HepG2 (cell line): Measurements from ENCODE around the gene TFEB. TPM values are rescaled to one million over a fixed set of nuclear protein-coding genes. Genes with fewer than 3 reads are reported as not detected.

Source experiments
- ATAC-seq: fragments of 200-7000 bp; cut with Tn5 transposase; 3 replicates; pipeline ENCODE4 v1.9.1; 2020; ENCODE audit warnings: mild to moderate bottlenecking, moderate library complexity
- BruUV-seq: library from RNA; stranded (reverse); fragments of 400-500 nt; replicated peaks from 2 replicates; lab custom pipeline; 2021; lab: Mats Ljungman, UMichigan
- CTCF ChIA-PET: fragments of 300-600 bp; formaldehyde crosslinking; extraction: SDS; loops from one replicate; lab custom pipeline; 2021; ENCODE audit warnings: low total read pairs, inconsistent platforms, low intra/inter-chr PET ratio; lab: Yijun Ruan, JAX
- POLR2A ChIA-PET: fragments of 350-600 bp; sonication (Branson Sonifier 250); formaldehyde crosslinking; loops from one replicate; lab custom pipeline; 2020; ENCODE audit warnings: antibody characterized with exemption, inconsistent platforms; lab: Yijun Ruan, JAX
- DNase-seq: peaks from one replicate; pipeline ENCODE4 v3.0.0-alpha.2; 2015; ENCODE audit warnings: low spot score
- FAIRE-seq: peaks from 3 replicates; lab custom pipeline; 2011; peaks lifted over from hg19 to GRCh38; lab: Jason Lieb, UNC
- H2AFZ ChIP-seq: one replicate; pipeline ENCODE4 v1.6.1; 2011; ENCODE audit warnings: low read length, inconsistent platforms
- H3K27ac ChIP-seq: fragments of 300-600 bp; 3 replicates; pipeline ENCODE4 v1.8.0; 2011; ENCODE audit warnings: mixed run types, mild to moderate bottlenecking, mixed read lengths, low read length, inconsistent platforms; ENCODE audit not compliant: insufficient read depth; ENCODE audit errors: extremely low read length
- H3K27me3 ChIP-seq, 2 experiments: fragments of 200-600 bp in 1 of 2; 2 replicates in 1 of 2; 3 replicates in 1 of 2; pipeline versions ENCODE4 v1.6.0 to v1.8.0; 2011; ENCODE audit warnings: low read length in 2 of 2, mild to moderate bottlenecking in 2 of 2, moderate library complexity in 2 of 2, inconsistent platforms in 1 of 2; ENCODE audit not compliant: insufficient read depth in 2 of 2, control insufficient read depth in 1 of 2
- H3K36me3 ChIP-seq, 2 experiments: fragments of 200-600 bp in 1 of 2; replicated peaks in 1 of 2; 2 replicates in 1 of 2; 3 replicates in 1 of 2; pipeline versions ENCODE4 v1.5.1 to v1.8.0; 2011; ENCODE audit warnings: low read length in 2 of 2, inconsistent platforms in 1 of 2; ENCODE audit not compliant: insufficient read depth in 2 of 2, control insufficient read depth in 1 of 2
- H3K4me1 ChIP-seq: 2 replicates; pipeline ENCODE4 v1.5.1; 2012; ENCODE audit warnings: low read length, inconsistent platforms; ENCODE audit not compliant: insufficient read depth
- H3K4me2 ChIP-seq: 2 replicates; pipeline ENCODE4 v1.6.0; 2011; ENCODE audit warnings: low read depth, low read length, inconsistent platforms
- H3K4me3 ChIP-seq, 3 experiments: fragments of 200-600 bp in 1 of 3; sonication (generic), shearing (Covaris generic) in 1 of 3; replicated peaks in 1 of 3; 2 replicates each; pipeline ENCODE4 v1.5.1; 2011 to 2016; ENCODE audit warnings: low read length in 3 of 3, inconsistent platforms in 2 of 3, low read depth in 2 of 3, mild to moderate bottlenecking in 2 of 3, control low read depth in 1 of 3, mixed read lengths in 1 of 3; ENCODE audit not compliant: insufficient read depth in 1 of 3
- H3K79me2 ChIP-seq: one replicate; pipeline ENCODE4 v1.6.1; 2011; ENCODE audit warnings: low read length, inconsistent platforms; ENCODE audit not compliant: insufficient read depth
- H3K9ac ChIP-seq: 2 replicates; pipeline ENCODE4 v1.6.0; 2011; ENCODE audit warnings: mild to moderate bottlenecking, low read depth, low read length, inconsistent platforms; ENCODE audit not compliant: insufficient read depth
- H3K9me3 ChIP-seq: 2 replicates; pipeline ENCODE4 v1.5.1; 2012; ENCODE audit warnings: mild to moderate bottlenecking, low read length
- H4K20me1 ChIP-seq: 2 replicates; pipeline ENCODE4 v1.6.0; 2011; ENCODE audit warnings: inconsistent platforms, mild to moderate bottlenecking, low read length, moderate library complexity; ENCODE audit not compliant: insufficient read depth
- ATF2 ChIP-seq: sonication (generic); formaldehyde crosslinking; IDR thresholded peaks from 2 replicates; pipeline ENCODE4 v1.4.0; 2020; ENCODE audit warnings: missing genetic modification reagents
- ELF4 ChIP-seq: sonication (generic); formaldehyde crosslinking; IDR thresholded peaks from 2 replicates; pipeline ENCODE4 v1.5.0; 2020; ENCODE audit warnings: missing genetic modification reagents, mild to moderate bottlenecking, moderate library complexity, borderline replicate concordance
- KAT2B ChIP-seq: fragments of 150-350 bp; IDR thresholded peaks from 2 replicates; pipeline ENCODE4 v1.6.1; 2014; ENCODE audit warnings: low read depth, low read length, borderline replicate concordance
- MTA1 ChIP-seq: sonication (generic); formaldehyde crosslinking; IDR thresholded peaks from 2 replicates; pipeline ENCODE4 v1.4.0; 2020; ENCODE audit warnings: missing genetic modification reagents, mild to moderate bottlenecking, borderline replicate concordance
- RCOR2 ChIP-seq: IDR thresholded peaks from 2 replicates; pipeline ENCODE4 v1.6.1; 2016; ENCODE audit warnings: missing biosample characterization, missing genetic modification reagents
- TGIF2 ChIP-seq: IDR thresholded peaks from 2 replicates; pipeline ENCODE4 v1.6.1; 2016; ENCODE audit warnings: control low read depth, missing compliant biosample characterization
- ZFAT ChIP-seq: sonication (generic); formaldehyde crosslinking; conservative IDR thresholded peaks from 2 replicates; pipeline ENCODE4 v1.8.1; 2023; ENCODE audit warnings: missing genetic modification reagents, inconsistent platforms
- ZNF10 ChIP-seq: sonication (generic); formaldehyde crosslinking; IDR thresholded peaks from 2 replicates; pipeline ENCODE4 v1.4.0; 2020; ENCODE audit warnings: mild to moderate bottlenecking, low read depth, missing genetic modification reagents, borderline replicate concordance
- ZNF17 ChIP-seq: sonication (generic); formaldehyde crosslinking; IDR thresholded peaks from 2 replicates; pipeline ENCODE4 v1.5.0; 2020; ENCODE audit warnings: mild to moderate bottlenecking, missing genetic modification reagents
- ZNF704 ChIP-seq: sonication (generic); formaldehyde crosslinking; IDR thresholded peaks from 2 replicates; pipeline ENCODE4 v1.8.1; 2023; ENCODE audit warnings: mild to moderate bottlenecking, inconsistent platforms, moderate library complexity, missing genetic modification reagents, borderline replicate concordance
- ZNF768 ChIP-seq: sonication (generic); formaldehyde crosslinking; IDR thresholded peaks from 2 replicates; pipeline ENCODE4 v1.4.0; 2020; ENCODE audit warnings: missing genetic modification reagents
- WGBS: methylation state at CpG from one replicate; pipeline ENCODE4 v1.1.6; 2017; ENCODE audit warnings: low lambda C conversion rate; 5-methylcytosine and 5-hydroxymethylcytosine counted together
- in situ Hi-C: cut with HindIII; loops from 2 replicates; pipeline ENCODE4 v1.10.0; 2017; ENCODE audit warnings: low pct_unique_long_range_greater_than_20kb; ENCODE audit not compliant: extremely low pct_ligation_motif_present
- intact Hi-C: fragments of 100-400 bp; cut with micrococcal nuclease; formaldehyde crosslinking; loops from one replicate; pipeline ENCODE4 v1.10.0; 2022; ENCODE audit not compliant: unreplicated experiment
- polyA plus RNA-seq, 8 experiments: library from polyadenylated mRNA; depleted of rRNA in 3 of 8; stranded (reverse) in 7 of 8; unstranded in 1 of 8; fragments of >200 nt; fragmentation: Illumina TruSeq in 4 of 8; extraction: Trizol in 4 of 8; gene quantifications; 2 replicates each; pipeline versions ENCODE4 v1.2.1 to v1.2.3, GENCODE V29; 2011 to 2016; ENCODE audit warnings: low read depth in 4 of 8, missing spikeins in 1 of 8, mixed read lengths in 1 of 8; ENCODE audit not compliant: insufficient read depth in 1 of 8
- total RNA-seq, 5 experiments: library from RNA; depleted of rRNA; stranded (reverse); fragments of >200 nt; fragmentation: Illumina TruSeq; extraction: Trizol; gene quantifications; 2 replicates each; pipeline ENCODE4 v1.2.3, GENCODE V29; 2016; ENCODE audit warnings: low read depth in 1 of 5
- TF ChIP-seq, protein P1 (sequence below): sonication (generic); formaldehyde crosslinking; IDR thresholded peaks from 2 replicates; pipeline ENCODE4 v1.9.0; 2021; ENCODE audit warnings: missing genetic modification reagents, borderline replicate concordance
- TF ChIP-seq, protein P2 (sequence below): sonication (generic); formaldehyde crosslinking; IDR thresholded peaks from 2 replicates; pipeline ENCODE4 v1.4.0; 2020; ENCODE audit warnings: low read depth, mild to moderate bottlenecking, missing genetic modification reagents
- TF ChIP-seq, protein P3 (sequence below): sonication (generic); formaldehyde crosslinking; IDR thresholded peaks from 2 replicates; pipeline ENCODE4 v1.9.0; 2021; ENCODE audit warnings: missing genetic modification reagents, mild to moderate bottlenecking, borderline replicate concordance

TFEB gene
- total and polyA plus RNA-seq, 2 of the 13 experiments (the other 11 are each of a cell fraction or from before 2014, with no cell fraction given), result 13.3 to 18.7 TPM

DNA sequence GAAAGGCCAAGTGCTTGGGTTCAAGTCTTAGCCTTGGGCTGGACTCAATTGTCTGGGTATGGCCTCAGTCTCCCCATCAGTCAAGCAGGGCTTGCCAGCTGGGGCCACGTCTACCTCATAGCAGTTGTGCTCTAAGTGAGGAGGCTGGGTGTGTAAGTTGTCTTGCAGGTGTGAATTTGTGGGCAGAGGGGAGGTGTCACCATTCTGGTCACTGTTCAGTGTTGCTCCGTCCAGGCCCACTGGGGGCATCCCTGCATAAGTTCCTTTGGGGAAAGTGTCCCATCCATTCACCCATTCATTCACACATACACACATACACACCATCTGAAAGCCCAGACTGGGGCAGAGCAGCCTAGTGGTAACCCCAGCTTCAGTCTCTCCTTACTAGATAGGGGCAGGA, 36.3 kb downstream of the TFEB start:
- Histone ChIP-seq H3K4me1 (no peaks in the 10 kb centered on the region), H3K4me2 (no peak overlapping the region), H3K36me3 (peaks cover 0 to 5% of the 10 kb centered on the region in 2 experiments; a peak in 2 of 5 replicates), H4K20me1 (no peaks in the 10 kb centered on the region), H3K9me3 (no peaks in the 10 kb centered on the region), H3K9ac (no peak overlapping the region), H3K27me3 (no peaks in the 10 kb centered on the region), H3K27ac (no peak overlapping the region), H3K4me3 (no peak overlapping the region), H2AFZ (no peak overlapping the region), H3K79me2 (no peaks in the 10 kb centered on the region)
- ATAC-seq, result no peak
- ChIA-PET CTCF (no interaction called here), POLR2A (no interaction called here)
- 100% methylated on average over 1 of the region's 2 CpGs for WGBS
- TF ChIP-seq ZNF768 (CRISPR knock-in tag) (no peak), RCOR2 (CRISPR knock-in tag) (no peak), ATF2 (CRISPR knock-in tag) (no peak), KAT2B (no peak), ELF4 (CRISPR knock-in tag) (no peak), ZNF10 (CRISPR knock-in tag) (no peak), ZNF17 (no peak), ZNF704 (CRISPR knock-in tag) (no peak), TGIF2 (no peak), MTA1 (CRISPR knock-in tag) (no peak), ZFAT (CRISPR knock-in tag) (no peak)
- TF ChIP-seq, protein P1, sequence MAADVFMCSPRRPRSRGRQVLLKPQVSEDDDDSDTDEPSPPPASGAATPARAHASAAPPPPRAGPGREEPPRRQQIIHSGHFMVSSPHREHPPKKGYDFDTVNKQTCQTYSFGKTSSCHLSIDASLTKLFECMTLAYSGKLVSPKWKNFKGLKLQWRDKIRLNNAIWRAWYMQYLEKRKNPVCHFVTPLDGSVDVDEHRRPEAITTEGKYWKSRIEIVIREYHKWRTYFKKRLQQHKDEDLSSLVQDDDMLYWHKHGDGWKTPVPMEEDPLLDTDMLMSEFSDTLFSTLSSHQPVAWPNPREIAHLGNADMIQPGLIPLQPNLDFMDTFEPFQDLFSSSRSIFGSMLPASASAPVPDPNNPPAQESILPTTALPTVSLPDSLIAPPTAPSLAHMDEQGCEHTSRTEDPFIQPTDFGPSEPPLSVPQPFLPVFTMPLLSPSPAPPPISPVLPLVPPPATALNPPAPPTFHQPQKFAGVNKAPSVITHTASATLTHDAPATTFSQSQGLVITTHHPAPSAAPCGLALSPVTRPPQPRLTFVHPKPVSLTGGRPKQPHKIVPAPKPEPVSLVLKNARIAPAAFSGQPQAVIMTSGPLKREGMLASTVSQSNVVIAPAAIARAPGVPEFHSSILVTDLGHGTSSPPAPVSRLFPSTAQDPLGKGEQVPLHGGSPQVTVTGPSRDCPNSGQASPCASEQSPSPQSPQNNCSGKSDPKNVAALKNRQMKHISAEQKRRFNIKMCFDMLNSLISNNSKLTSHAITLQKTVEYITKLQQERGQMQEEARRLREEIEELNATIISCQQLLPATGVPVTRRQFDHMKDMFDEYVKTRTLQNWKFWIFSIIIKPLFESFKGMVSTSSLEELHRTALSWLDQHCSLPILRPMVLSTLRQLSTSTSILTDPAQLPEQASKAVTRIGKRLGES (CRISPR knock-in tag), result no peak
- TF ChIP-seq, protein P2, sequence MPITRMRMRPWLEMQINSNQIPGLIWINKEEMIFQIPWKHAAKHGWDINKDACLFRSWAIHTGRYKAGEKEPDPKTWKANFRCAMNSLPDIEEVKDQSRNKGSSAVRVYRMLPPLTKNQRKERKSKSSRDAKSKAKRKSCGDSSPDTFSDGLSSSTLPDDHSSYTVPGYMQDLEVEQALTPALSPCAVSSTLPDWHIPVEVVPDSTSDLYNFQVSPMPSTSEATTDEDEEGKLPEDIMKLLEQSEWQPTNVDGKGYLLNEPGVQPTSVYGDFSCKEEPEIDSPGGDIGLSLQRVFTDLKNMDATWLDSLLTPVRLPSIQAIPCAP (CRISPR knock-in tag), result no peak
- TF ChIP-seq, protein P3, sequence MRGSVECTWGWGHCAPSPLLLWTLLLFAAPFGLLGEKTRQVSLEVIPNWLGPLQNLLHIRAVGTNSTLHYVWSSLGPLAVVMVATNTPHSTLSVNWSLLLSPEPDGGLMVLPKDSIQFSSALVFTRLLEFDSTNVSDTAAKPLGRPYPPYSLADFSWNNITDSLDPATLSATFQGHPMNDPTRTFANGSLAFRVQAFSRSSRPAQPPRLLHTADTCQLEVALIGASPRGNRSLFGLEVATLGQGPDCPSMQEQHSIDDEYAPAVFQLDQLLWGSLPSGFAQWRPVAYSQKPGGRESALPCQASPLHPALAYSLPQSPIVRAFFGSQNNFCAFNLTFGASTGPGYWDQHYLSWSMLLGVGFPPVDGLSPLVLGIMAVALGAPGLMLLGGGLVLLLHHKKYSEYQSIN (CRISPR knock-in tag), result no peak
- no TSS peak for BruUV-seq
- no peak for DNase-seq
- in situ Hi-C loops, result no loop called here
- FAIRE-seq, result no peak
- intact Hi-C loops, result no loop called here
